H9 (cell line): Measurements from ENCODE around the gene TTYH1. TPM values are rescaled to one million over a fixed set of nuclear protein-coding genes. Genes with fewer than 3 reads are reported as not detected.

Source experiments
- DNase-seq: peaks from one replicate; pipeline ENCODE4 v3.0.0-alpha.2; 2017
- H2AFZ ChIP-seq: one replicate; pipeline ENCODE4 v1.6.1; 2013; ENCODE audit warnings: mild to moderate bottlenecking, low read length, control low read depth, moderate library complexity
- H2AK5ac ChIP-seq: 2 replicates; pipeline ENCODE4 v1.6.1; 2013; ENCODE audit warnings: low read length, control low read depth, mixed read lengths; ENCODE audit not compliant: insufficient read length
- H2BK120ac ChIP-seq: one replicate; pipeline ENCODE4 v1.6.1; 2013; ENCODE audit warnings: low read depth, mild to moderate bottlenecking, low read length, control low read depth, inconsistent platforms; ENCODE audit not compliant: poor library complexity, severe bottlenecking
- H2BK12ac ChIP-seq: 2 replicates; pipeline ENCODE4 v1.6.1; 2013; ENCODE audit warnings: low read length, control low read depth, mixed read lengths, low read depth; ENCODE audit not compliant: insufficient read length
- H2BK15ac ChIP-seq: 2 replicates; pipeline ENCODE4 v1.6.1; 2013; ENCODE audit warnings: low read depth, low read length, control low read depth
- H2BK20ac ChIP-seq: one replicate; pipeline ENCODE4 v1.6.1; 2013; ENCODE audit warnings: low read depth, mild to moderate bottlenecking, low read length, control low read depth, inconsistent platforms; ENCODE audit not compliant: poor library complexity, severe bottlenecking
- H2BK5ac ChIP-seq: 2 replicates; pipeline ENCODE4 v1.6.1; 2013; ENCODE audit warnings: low read length, control low read depth, mixed read lengths; ENCODE audit not compliant: insufficient read length
- H3K14ac ChIP-seq: 2 replicates; pipeline ENCODE4 v1.6.1; 2013; ENCODE audit warnings: low read length, control low read depth; ENCODE audit not compliant: insufficient read depth
- H3K18ac ChIP-seq: 2 replicates; pipeline ENCODE4 v1.6.1; 2013; ENCODE audit warnings: low read depth, mild to moderate bottlenecking, mixed read lengths, low read length, control low read depth; ENCODE audit not compliant: insufficient read length
- H3K23ac ChIP-seq: 2 replicates; pipeline ENCODE4 v1.6.1; 2013; ENCODE audit warnings: low read length, control low read depth, mixed read lengths, low read depth; ENCODE audit not compliant: insufficient read length
- H3K23me2 ChIP-seq: 2 replicates; pipeline ENCODE4 v1.6.1; 2013; ENCODE audit warnings: low read depth, mild to moderate bottlenecking, mixed read lengths, low read length, control low read depth; ENCODE audit not compliant: insufficient read length, poor library complexity, severe bottlenecking
- H3K27ac ChIP-seq: 2 replicates; pipeline ENCODE4 v1.5.1; 2013; ENCODE audit warnings: low read length, control low read depth, mixed read lengths, low read depth; ENCODE audit not compliant: insufficient read length
- H3K27me3 ChIP-seq: 2 replicates; pipeline ENCODE4 v1.6.1; 2013; ENCODE audit warnings: low read length, control low read depth, inconsistent platforms; ENCODE audit not compliant: insufficient read depth
- H3K4ac ChIP-seq: 2 replicates; pipeline ENCODE4 v1.6.1; 2013; ENCODE audit warnings: low read depth, mild to moderate bottlenecking, control low read depth, inconsistent platforms, low read length, moderate library complexity
- H3K4me1 ChIP-seq: 2 replicates; pipeline ENCODE4 v1.6.1; 2013; ENCODE audit warnings: low read length, control low read depth, inconsistent platforms; ENCODE audit not compliant: insufficient read depth
- H3K4me2 ChIP-seq: 2 replicates; pipeline ENCODE4 v1.6.1; 2013; ENCODE audit warnings: low read length, control low read depth, mixed read lengths; ENCODE audit not compliant: insufficient read length, insufficient read depth
- H3K56ac ChIP-seq: 2 replicates; pipeline ENCODE4 v1.6.1; 2013; ENCODE audit warnings: low read depth, mild to moderate bottlenecking, mixed read lengths, low read length, control low read depth; ENCODE audit not compliant: insufficient read length
- H3K79me1 ChIP-seq: 2 replicates; pipeline ENCODE4 v1.6.1; 2013; ENCODE audit warnings: low read depth, mild to moderate bottlenecking, moderate library complexity, low read length, control low read depth, inconsistent platforms; ENCODE audit not compliant: insufficient read depth, poor library complexity, severe bottlenecking
- H3K79me2 ChIP-seq: 2 replicates; pipeline ENCODE4 v1.6.1; 2013; ENCODE audit warnings: low read length, control low read depth, inconsistent platforms; ENCODE audit not compliant: insufficient read depth
- H3K9ac ChIP-seq: 2 replicates; pipeline ENCODE4 v1.6.1; 2013; ENCODE audit warnings: low read length, control low read depth, mixed read lengths; ENCODE audit not compliant: insufficient read length; ENCODE audit errors: extremely low read depth
- H3K9me3 ChIP-seq: one replicate; pipeline ENCODE4 v1.6.1; 2013; ENCODE audit warnings: low read depth, low read length, inconsistent platforms; ENCODE audit not compliant: control insufficient read depth
- H3T11ph ChIP-seq: one replicate; pipeline ENCODE4 v1.6.1; 2013; ENCODE audit warnings: mild to moderate bottlenecking, low read length, control low read depth, inconsistent platforms
- H4K20me1 ChIP-seq: one replicate; pipeline ENCODE4 v1.6.1; 2013; ENCODE audit not compliant: control insufficient read depth, insufficient read length, insufficient read depth
- H4K5ac ChIP-seq: 2 replicates; pipeline ENCODE4 v1.6.1; 2013; ENCODE audit warnings: low read depth, mild to moderate bottlenecking, mixed read lengths, low read length, control low read depth; ENCODE audit not compliant: insufficient read length
- H4K8ac ChIP-seq: replicated peaks from 2 replicates; pipeline ENCODE4 v1.6.1; 2013; ENCODE audit warnings: low read length, control low read depth, mixed read lengths, low read depth; ENCODE audit not compliant: insufficient read length
- H4K91ac ChIP-seq: 2 replicates; pipeline ENCODE4 v1.6.1; 2013; ENCODE audit warnings: low read depth, mild to moderate bottlenecking, moderate library complexity, mixed read lengths, low read length, control low read depth; ENCODE audit not compliant: insufficient read length
- H3K27ac Mint-ChIP-seq, 3 experiments: 2 replicates in 2 of 3; 3 replicates in 1 of 3; pipeline ENCODE4 v1.8.0; 2020 to 2021; ENCODE audit warnings: mixed read lengths in 3 of 3, mild to moderate bottlenecking in 1 of 3, moderate library complexity in 1 of 3
- H3K27me3 Mint-ChIP-seq: 2 replicates; pipeline ENCODE4 v1.8.0; 2021; ENCODE audit warnings: low read depth, mild to moderate bottlenecking, moderate library complexity, mixed read lengths
- H3K36me3 Mint-ChIP-seq, 3 experiments: 2 replicates in 2 of 3; 3 replicates in 1 of 3; pipeline ENCODE4 v1.8.0; 2020 to 2021; ENCODE audit warnings: low read depth in 3 of 3, mixed read lengths in 3 of 3; ENCODE audit not compliant: insufficient read depth in 1 of 3
- H3K4me1 Mint-ChIP-seq, 2 experiments: 2 replicates each; pipeline ENCODE4 v1.8.0; 2020; ENCODE audit warnings: mixed read lengths in 2 of 2
- H3K4me3 Mint-ChIP-seq, 2 experiments: 2 replicates in 1 of 2; 3 replicates in 1 of 2; pipeline ENCODE4 v1.8.0; 2020 to 2021; ENCODE audit warnings: mild to moderate bottlenecking in 2 of 2, mixed read lengths in 2 of 2, moderate library complexity in 1 of 2
- H3K9me3 Mint-ChIP-seq, 2 experiments: 2 replicates in 1 of 2; 3 replicates in 1 of 2; pipeline ENCODE4 v1.8.0; 2020; ENCODE audit warnings: mild to moderate bottlenecking in 2 of 2, mixed read lengths in 2 of 2, moderate library complexity in 1 of 2
- WGBS: extraction: QIAGEN DNeasy Blood & Tissue Kit; methylation state at CpG from one replicate; pipeline ENCODE4 v1.1.7; 2013; ENCODE audit warnings: missing lambda C conversion rate, low lambda C conversion rate, mixed read lengths; ENCODE audit not compliant: insufficient read length; ENCODE audit errors: extremely low coverage; 5-methylcytosine and 5-hydroxymethylcytosine counted together
- total RNA-seq: library from RNA; stranded (reverse); gene quantifications from 2 replicates; pipeline ENCODE4 v1.2.1, GENCODE V29; 2021
- TF ChIP-seq, protein P1 (sequence below): fragments of 200-600 bp; sonication (generic); conservative IDR thresholded peaks from 3 replicates; pipeline ENCODE4 v1.8.0; 2021; ENCODE audit warnings: antibody characterized with exemption, mild to moderate bottlenecking

The TTYH1 gene
- total RNA-seq, 1 experiment from 2014 or later, result 47.1 TPM

DNA sequence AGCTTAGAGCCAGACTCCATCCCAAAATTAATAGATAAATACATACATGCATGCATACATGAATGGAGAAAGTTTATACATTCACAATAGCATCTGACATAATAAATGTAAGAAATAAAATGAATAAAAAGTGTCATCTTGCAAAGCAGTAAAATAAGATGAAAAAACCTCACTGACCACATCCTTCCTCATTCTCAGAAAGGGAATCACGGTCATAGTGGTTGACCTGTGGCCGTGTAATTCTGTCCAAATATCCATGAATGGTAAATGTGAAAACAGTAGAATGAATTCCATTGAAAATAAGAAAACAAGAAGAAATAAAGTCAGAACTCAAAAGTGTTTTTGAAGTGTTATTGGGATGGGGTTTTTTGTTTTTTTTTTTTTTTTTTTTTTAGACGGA, 67.6 kb downstream of the TTYH1 start:
- no peaks in the 10 kb centered on the region for H3K9me3 ChIP-seq
- no peak overlapping the region for H2BK15ac ChIP-seq
- no peak overlapping the region for H3K27ac ChIP-seq
- H3K14ac ChIP-seq, result no peak overlapping the region
- no peak for DNase-seq
- H2AFZ ChIP-seq, result no peak overlapping the region
- no peaks in the 10 kb centered on the region for H3K27me3 ChIP-seq
- no peaks in the 10 kb centered on the region; the same call in 1 of the 2 replicates for H3K4me1 ChIP-seq
- H3T11ph ChIP-seq, result no peak overlapping the region
- H3K23ac ChIP-seq, result no peak overlapping the region
- H2BK12ac ChIP-seq, result no peak overlapping the region
- H4K5ac ChIP-seq, result no peak overlapping the region
- TF ChIP-seq, protein P1, sequence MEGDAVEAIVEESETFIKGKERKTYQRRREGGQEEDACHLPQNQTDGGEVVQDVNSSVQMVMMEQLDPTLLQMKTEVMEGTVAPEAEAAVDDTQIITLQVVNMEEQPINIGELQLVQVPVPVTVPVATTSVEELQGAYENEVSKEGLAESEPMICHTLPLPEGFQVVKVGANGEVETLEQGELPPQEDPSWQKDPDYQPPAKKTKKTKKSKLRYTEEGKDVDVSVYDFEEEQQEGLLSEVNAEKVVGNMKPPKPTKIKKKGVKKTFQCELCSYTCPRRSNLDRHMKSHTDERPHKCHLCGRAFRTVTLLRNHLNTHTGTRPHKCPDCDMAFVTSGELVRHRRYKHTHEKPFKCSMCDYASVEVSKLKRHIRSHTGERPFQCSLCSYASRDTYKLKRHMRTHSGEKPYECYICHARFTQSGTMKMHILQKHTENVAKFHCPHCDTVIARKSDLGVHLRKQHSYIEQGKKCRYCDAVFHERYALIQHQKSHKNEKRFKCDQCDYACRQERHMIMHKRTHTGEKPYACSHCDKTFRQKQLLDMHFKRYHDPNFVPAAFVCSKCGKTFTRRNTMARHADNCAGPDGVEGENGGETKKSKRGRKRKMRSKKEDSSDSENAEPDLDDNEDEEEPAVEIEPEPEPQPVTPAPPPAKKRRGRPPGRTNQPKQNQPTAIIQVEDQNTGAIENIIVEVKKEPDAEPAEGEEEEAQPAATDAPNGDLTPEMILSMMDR, result no peak
- no peak overlapping the region for H4K8ac ChIP-seq
- H3K4me3 Mint-ChIP-seq, result no peak overlapping the region
- H3K23me2 ChIP-seq, result no peaks in the 10 kb centered on the region
- WGBS, result no CpG with 5 or more reads among the region's 3 CpGs
- H3K9ac ChIP-seq, result no peak overlapping the region
- H3K4ac ChIP-seq, result no peak overlapping the region
- H3K27ac Mint-ChIP-seq, result no peak overlapping the region
- H3K4me1 Mint-ChIP-seq, result peaks cover 4 to 5% of the 10 kb centered on the region in 2 experiments; a peak in 3 of 4 replicates
- no peak overlapping the region for H2BK20ac ChIP-seq
- H2BK5ac ChIP-seq, result no peak overlapping the region
- H3K79me1 ChIP-seq, result no peaks in the 10 kb centered on the region
- H4K91ac ChIP-seq, result no peak overlapping the region
- H3K18ac ChIP-seq, result no peak overlapping the region
- H4K20me1 ChIP-seq, result no peaks in the 10 kb centered on the region
- no peak overlapping the region for H3K56ac ChIP-seq
- H3K4me2 ChIP-seq, result no peak overlapping the region
- no peaks in the 10 kb centered on the region for H3K79me2 ChIP-seq
- no peak overlapping the region for H2AK5ac ChIP-seq
- peaks cover 8% of the 10 kb centered on the region for H3K27me3 Mint-ChIP-seq
- no peak overlapping the region for H2BK120ac ChIP-seq
- H3K9me3 Mint-ChIP-seq, result peaks cover 13 to 48% of the 10 kb centered on the region in 2 experiments
- peaks cover 0 to 5% (median 0%) of the 10 kb centered on the region in 3 experiments; a peak in 1 of 7 replicates for H3K36me3 Mint-ChIP-seq
